GM12878 (cell line): Measurements from ENCODE around the gene NEMF. TPM values are rescaled to one million over a fixed set of nuclear protein-coding genes. Genes with fewer than 3 reads are reported as not detected.

Experiments
- DPF2 ChIP-seq: fragments of 450-650 bp; IDR thresholded peaks from 2 replicates; pipeline ENCODE4 v1.6.1; 2017; ENCODE audit warnings: mild to moderate bottlenecking
- EZH2 ChIP-seq: IDR thresholded peaks from 2 replicates; pipeline ENCODE4 v1.6.1; 2012; ENCODE audit warnings: low read depth, mild to moderate bottlenecking, control low read depth, inconsistent platforms, low read length, borderline replicate concordance; ENCODE audit not compliant: control insufficient read depth
- FOS ChIP-seq: IDR thresholded peaks from 3 replicates; pipeline ENCODE4 v1.6.1; 2011; ENCODE audit warnings: borderline replicate concordance; ENCODE audit not compliant: insufficient read length; ENCODE audit errors: extremely low read depth
- PML ChIP-seq: IDR thresholded peaks from 2 replicates; pipeline ENCODE4 v1.6.1; 2012; ENCODE audit warnings: low read length, inconsistent platforms
- RAD51 ChIP-seq: fragments of 450-650 bp; IDR thresholded peaks from 2 replicates; pipeline ENCODE4 v1.6.1; 2016; ENCODE audit warnings: moderate library complexity, mild to moderate bottlenecking, inconsistent platforms
- SMARCA5 ChIP-seq: fragments of 450-650 bp; IDR thresholded peaks from 2 replicates; pipeline ENCODE4 v1.6.1; 2017; ENCODE audit warnings: mild to moderate bottlenecking
- SMC3 ChIP-seq: IDR thresholded peaks from 2 replicates; pipeline ENCODE4 v1.6.1; 2011; ENCODE audit warnings: low read length, improper control_type of control experiment, borderline replicate concordance
- STAT1 ChIP-seq: fragments of 450-650 bp; conservative IDR thresholded peaks from 2 replicates; pipeline ENCODE4 v1.6.1; 2014; ENCODE audit warnings: antibody characterized with exemption, mild to moderate bottlenecking
- TCF12 ChIP-seq: IDR thresholded peaks from 2 replicates; pipeline ENCODE4 v1.6.1; 2011; ENCODE audit warnings: low read depth, mild to moderate bottlenecking, low read length
- ZBED1 ChIP-seq: IDR thresholded peaks from 2 replicates; pipeline ENCODE4 v1.6.1; 2016; ENCODE audit warnings: borderline replicate concordance
- ZZZ3 ChIP-seq: IDR thresholded peaks from 2 replicates; pipeline ENCODE4 v1.6.1; 2011; ENCODE audit warnings: low read depth; ENCODE audit not compliant: control insufficient read depth, insufficient read length
- polyA plus RNA-seq, 11 experiments: library from polyadenylated mRNA; depleted of rRNA in 4 of 11; unstranded in 6 of 11; stranded (reverse) in 5 of 11; fragments of >200 nt; fragmentation: Nextera tagmentation in 4 of 11; fragmentation: Illumina TruSeq in 1 of 11; extraction: Ambion mirVana in 4 of 11; extraction: Trizol in 1 of 11; gene quantifications; 1 replicate in 1 of 11; 2 replicates in 10 of 11; pipeline versions ENCODE4 v1.2.1 to v1.2.3, GENCODE V29; 2011 to 2016; ENCODE audit warnings: inconsistent platforms in 2 of 11, missing spikeins in 2 of 11, low read depth in 1 of 11
- total RNA-seq, 4 experiments: library from RNA; depleted of rRNA in 3 of 4; stranded (reverse); fragments of >200 nt in 3 of 4; fragmentation: Illumina TruSeq in 1 of 4; extraction: Trizol in 1 of 4; gene quantifications; 2 replicates each; pipeline versions ENCODE4 v1.2.1 to v1.2.3, GENCODE V29; 2013 to 2021
- TF ChIP-seq, protein P1 (sequence below): IDR thresholded peaks from 2 replicates; pipeline ENCODE4 v1.6.1; 2012; ENCODE audit warnings: improper control_type of control experiment, low read depth, low read length; ENCODE audit not compliant: insufficient replicate concordance
- TF ChIP-seq, protein P2 (sequence below): IDR thresholded peaks from 2 replicates; pipeline ENCODE4 v1.6.1; 2011; ENCODE audit warnings: borderline replicate concordance, low read depth, mild to moderate bottlenecking, moderate library complexity, low read length; ENCODE audit not compliant: insufficient read depth, poor library complexity, severe bottlenecking
- TF ChIP-seq, protein P3 (sequence below): fragments of 150-350 bp; IDR thresholded peaks from 2 replicates; pipeline ENCODE4 v1.6.1; 2016; ENCODE audit warnings: low read depth, low read length
- TF ChIP-seq, protein P4 (sequence below): IDR thresholded peaks from 2 replicates; pipeline ENCODE4 v1.6.1; 2012; ENCODE audit warnings: low read depth, low read length, improper control_type of control experiment

NEMF gene
- total and polyA plus RNA-seq, 10 of the 15 experiments (the other 5 are each of a cell fraction or from before 2014, with no cell fraction given): 31.5 to 80.1 (median 61.1) TPM

- TF ChIP-seq, protein P1, sequence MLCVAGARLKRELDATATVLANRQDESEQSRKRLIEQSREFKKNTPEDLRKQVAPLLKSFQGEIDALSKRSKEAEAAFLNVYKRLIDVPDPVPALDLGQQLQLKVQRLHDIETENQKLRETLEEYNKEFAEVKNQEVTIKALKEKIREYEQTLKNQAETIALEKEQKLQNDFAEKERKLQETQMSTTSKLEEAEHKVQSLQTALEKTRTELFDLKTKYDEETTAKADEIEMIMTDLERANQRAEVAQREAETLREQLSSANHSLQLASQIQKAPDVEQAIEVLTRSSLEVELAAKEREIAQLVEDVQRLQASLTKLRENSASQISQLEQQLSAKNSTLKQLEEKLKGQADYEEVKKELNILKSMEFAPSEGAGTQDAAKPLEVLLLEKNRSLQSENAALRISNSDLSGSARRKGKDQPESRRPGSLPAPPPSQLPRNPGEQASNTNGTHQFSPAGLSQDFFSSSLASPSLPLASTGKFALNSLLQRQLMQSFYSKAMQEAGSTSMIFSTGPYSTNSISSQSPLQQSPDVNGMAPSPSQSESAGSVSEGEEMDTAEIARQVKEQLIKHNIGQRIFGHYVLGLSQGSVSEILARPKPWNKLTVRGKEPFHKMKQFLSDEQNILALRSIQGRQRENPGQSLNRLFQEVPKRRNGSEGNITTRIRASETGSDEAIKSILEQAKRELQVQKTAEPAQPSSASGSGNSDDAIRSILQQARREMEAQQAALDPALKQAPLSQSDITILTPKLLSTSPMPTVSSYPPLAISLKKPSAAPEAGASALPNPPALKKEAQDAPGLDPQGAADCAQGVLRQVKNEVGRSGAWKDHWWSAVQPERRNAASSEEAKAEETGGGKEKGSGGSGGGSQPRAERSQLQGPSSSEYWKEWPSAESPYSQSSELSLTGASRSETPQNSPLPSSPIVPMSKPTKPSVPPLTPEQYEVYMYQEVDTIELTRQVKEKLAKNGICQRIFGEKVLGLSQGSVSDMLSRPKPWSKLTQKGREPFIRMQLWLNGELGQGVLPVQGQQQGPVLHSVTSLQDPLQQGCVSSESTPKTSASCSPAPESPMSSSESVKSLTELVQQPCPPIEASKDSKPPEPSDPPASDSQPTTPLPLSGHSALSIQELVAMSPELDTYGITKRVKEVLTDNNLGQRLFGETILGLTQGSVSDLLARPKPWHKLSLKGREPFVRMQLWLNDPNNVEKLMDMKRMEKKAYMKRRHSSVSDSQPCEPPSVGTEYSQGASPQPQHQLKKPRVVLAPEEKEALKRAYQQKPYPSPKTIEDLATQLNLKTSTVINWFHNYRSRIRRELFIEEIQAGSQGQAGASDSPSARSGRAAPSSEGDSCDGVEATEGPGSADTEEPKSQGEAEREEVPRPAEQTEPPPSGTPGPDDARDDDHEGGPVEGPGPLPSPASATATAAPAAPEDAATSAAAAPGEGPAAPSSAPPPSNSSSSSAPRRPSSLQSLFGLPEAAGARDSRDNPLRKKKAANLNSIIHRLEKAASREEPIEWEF: peak; percentile 29
- TF ChIP-seq, protein P2, sequence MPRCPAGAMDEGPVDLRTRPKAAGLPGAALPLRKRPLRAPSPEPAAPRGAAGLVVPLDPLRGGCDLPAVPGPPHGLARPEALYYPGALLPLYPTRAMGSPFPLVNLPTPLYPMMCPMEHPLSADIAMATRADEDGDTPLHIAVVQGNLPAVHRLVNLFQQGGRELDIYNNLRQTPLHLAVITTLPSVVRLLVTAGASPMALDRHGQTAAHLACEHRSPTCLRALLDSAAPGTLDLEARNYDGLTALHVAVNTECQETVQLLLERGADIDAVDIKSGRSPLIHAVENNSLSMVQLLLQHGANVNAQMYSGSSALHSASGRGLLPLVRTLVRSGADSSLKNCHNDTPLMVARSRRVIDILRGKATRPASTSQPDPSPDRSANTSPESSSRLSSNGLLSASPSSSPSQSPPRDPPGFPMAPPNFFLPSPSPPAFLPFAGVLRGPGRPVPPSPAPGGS: peak; percentile 44
- TF ChIP-seq RAD51 (peak; percentile 57; the same call in 1 of the 2 replicates), SMARCA5 (peak; percentile 28; the same call in 1 of the 2 replicates), ZZZ3 (no peak), PML (peak; percentile 83), TCF12 (peak; percentile 50; the same call in 1 of the 2 replicates), DPF2 (0 out of 2 replicates have a peak, but pooled peaks have one; percentile 28), STAT1 (0 out of 2 replicates have a peak, but pooled peaks have one; percentile 55), FOS (no peak), ZBED1 (no peak), EZH2 (no peak), SMC3 (no peak)
- TF ChIP-seq, protein P3, sequence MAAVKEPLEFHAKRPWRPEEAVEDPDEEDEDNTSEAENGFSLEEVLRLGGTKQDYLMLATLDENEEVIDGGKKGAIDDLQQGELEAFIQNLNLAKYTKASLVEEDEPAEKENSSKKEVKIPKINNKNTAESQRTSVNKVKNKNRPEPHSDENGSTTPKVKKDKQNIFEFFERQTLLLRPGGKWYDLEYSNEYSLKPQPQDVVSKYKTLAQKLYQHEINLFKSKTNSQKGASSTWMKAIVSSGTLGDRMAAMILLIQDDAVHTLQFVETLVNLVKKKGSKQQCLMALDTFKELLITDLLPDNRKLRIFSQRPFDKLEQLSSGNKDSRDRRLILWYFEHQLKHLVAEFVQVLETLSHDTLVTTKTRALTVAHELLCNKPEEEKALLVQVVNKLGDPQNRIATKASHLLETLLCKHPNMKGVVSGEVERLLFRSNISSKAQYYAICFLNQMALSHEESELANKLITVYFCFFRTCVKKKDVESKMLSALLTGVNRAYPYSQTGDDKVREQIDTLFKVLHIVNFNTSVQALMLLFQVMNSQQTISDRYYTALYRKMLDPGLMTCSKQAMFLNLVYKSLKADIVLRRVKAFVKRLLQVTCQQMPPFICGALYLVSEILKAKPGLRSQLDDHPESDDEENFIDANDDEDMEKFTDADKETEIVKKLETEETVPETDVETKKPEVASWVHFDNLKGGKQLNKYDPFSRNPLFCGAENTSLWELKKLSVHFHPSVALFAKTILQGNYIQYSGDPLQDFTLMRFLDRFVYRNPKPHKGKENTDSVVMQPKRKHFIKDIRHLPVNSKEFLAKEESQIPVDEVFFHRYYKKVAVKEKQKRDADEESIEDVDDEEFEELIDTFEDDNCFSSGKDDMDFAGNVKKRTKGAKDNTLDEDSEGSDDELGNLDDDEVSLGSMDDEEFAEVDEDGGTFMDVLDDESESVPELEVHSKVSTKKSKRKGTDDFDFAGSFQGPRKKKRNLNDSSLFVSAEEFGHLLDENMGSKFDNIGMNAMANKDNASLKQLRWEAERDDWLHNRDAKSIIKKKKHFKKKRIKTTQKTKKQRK: no peak
- TF ChIP-seq, protein P4, sequence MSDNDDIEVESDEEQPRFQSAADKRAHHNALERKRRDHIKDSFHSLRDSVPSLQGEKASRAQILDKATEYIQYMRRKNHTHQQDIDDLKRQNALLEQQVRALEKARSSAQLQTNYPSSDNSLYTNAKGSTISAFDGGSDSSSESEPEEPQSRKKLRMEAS: peak; percentile 35; the same call in 1 of the 2 replicates
These were observed 15.5 kb upstream of the NEMF start (continued) for GRCh38 chr14:49867831-49868719.
